ENCODE results near the gene TTC33. TPM values are rescaled to one million over a fixed set of nuclear protein-coding genes. Genes with fewer than 3 reads are reported as not detected.
"Not testable (repeated sequence)": the region's sequence is repeated elsewhere in the genome, so short reads cannot be mapped to it uniquely, and the experiment has no call there.

TTC33 gene
- total RNA-seq, 1 donor from 2014 or later: 3.8 TPM

GRCh38 chr5:40679148-40679912 lies 76.4 kb downstream of the TTC33 start:
- ATAC-seq: peak; percentile 91

GRCh38 chr5:40678460-40679147 lies 77.2 kb downstream of the TTC33 start:
- ATAC-seq: no peak

GRCh38 chr5:40678026-40678425 lies 77.7 kb downstream of the TTC33 start:
- no peak for ATAC-seq

- ATAC-seq: no peak
Observed at GRCh38 chr5:40677456-40677855, 78.3 kb downstream of the TTC33 start.

GRCh38 chr5:40676613-40677343 lies 79.0 kb downstream of the TTC33 start:
- no peak for ATAC-seq

- ATAC-seq: no peak
Observed at GRCh38 chr5:40675396-40676133, 80.2 kb downstream of the TTC33 start.

- ATAC-seq: peak; percentile 63
Observed at GRCh38 chr5:40674661-40675235, 81.0 kb downstream of the TTC33 start.

GRCh38 chr5:40672425-40672824 lies 83.3 kb downstream of the TTC33 start:
- no peak for ATAC-seq

- ATAC-seq: peak; percentile 71
Observed at GRCh38 chr5:40669606-40670390, 86.0 kb downstream of the TTC33 start.

- ATAC-seq: peak; percentile 67
Observed at GRCh38 chr5:40667161-40667663, 88.5 kb downstream of the TTC33 start.

- peak; percentile 63 for ATAC-seq
Observed at GRCh38 chr5:40666657-40667056, 89.1 kb downstream of the TTC33 start.

GRCh38 chr5:40665635-40666298 lies 90.0 kb downstream of the TTC33 start:
- no peak for ATAC-seq

- no peak for ATAC-seq
Observed at GRCh38 chr5:40660751-40661150, 95.0 kb downstream of the TTC33 start.

- ATAC-seq: no peak
Observed at GRCh38 chr5:40656766-40657165, 99.0 kb downstream of the TTC33 start.

GRCh38 chr5:40656091-40656490 lies 99.7 kb downstream of the TTC33 start:
- ATAC-seq: not testable (repeated sequence)

GRCh38 chr5:40655138-40655537 lies 100.6 kb downstream of the TTC33 start:
- no peak for ATAC-seq

- ATAC-seq: no peak
Observed at GRCh38 chr5:40654377-40654991, 101.3 kb downstream of the TTC33 start.

GRCh38 chr5:40653221-40654022 lies 102.3 kb downstream of the TTC33 start:
- no peak for ATAC-seq

Data from esophagus mucosa (tissue), 1 donor.